ENCODE results near the gene HIGD1A.
"Not testable (repeated sequence)": the region's sequence is repeated elsewhere in the genome, so short reads cannot be mapped to it uniquely, and the experiment has no call there.

The HIGD1A gene

GRCh38 chr3:42829083-42829627, 24.9 kb upstream of the HIGD1A start:
- no peak for DNase-seq (ENCODE audit: low read depth)

GRCh38 chr3:42827654-42828053, 23.4 kb upstream of the HIGD1A start:
- DNase-seq (ENCODE audit: low read depth) = no peak

GRCh38 chr3:42827023-42827422, 22.7 kb upstream of the HIGD1A start:
- DNase-seq (ENCODE audit: low read depth) = no peak

GRCh38 chr3:42826141-42826540, 21.9 kb upstream of the HIGD1A start:
- no peak for DNase-seq (ENCODE audit: low read depth)

- DNase-seq (ENCODE audit: low read depth) = no peak
Measured at GRCh38 chr3:42823351-42823750, 19.1 kb upstream of the HIGD1A start.

- DNase-seq (ENCODE audit: low read depth) = no peak
Measured at GRCh38 chr3:42822828-42823227, 18.5 kb upstream of the HIGD1A start.

- no peak for DNase-seq (ENCODE audit: low read depth)
Measured at GRCh38 chr3:42820746-42821051, 16.4 kb upstream of the HIGD1A start.

GRCh38 chr3:42819351-42819965, 15.2 kb upstream of the HIGD1A start:
- DNase-seq (ENCODE audit: low read depth) = no peak

GRCh38 chr3:42815826-42816225, 11.5 kb upstream of the HIGD1A start:
- DNase-seq (ENCODE audit: low read depth) = no peak

GRCh38 chr3:42814914-42815507, 10.7 kb upstream of the HIGD1A start:
- no peak for DNase-seq (ENCODE audit: low read depth)

- no peak for DNase-seq (ENCODE audit: low read depth)
Measured at GRCh38 chr3:42814246-42814645, 10.0 kb upstream of the HIGD1A start.

- not testable (repeated sequence) for DNase-seq (ENCODE audit: low read depth)
Measured at GRCh38 chr3:42811118-42811883, 7.0 kb upstream of the HIGD1A start.

GRCh38 chr3:42810706-42811105, 6.4 kb upstream of the HIGD1A start:
- DNase-seq (ENCODE audit: low read depth) = not testable (repeated sequence)

- DNase-seq (ENCODE audit: low read depth) = no peak
Measured at GRCh38 chr3:42809202-42809601, 4.9 kb upstream of the HIGD1A start, which contains the start of gene ACKR2. TSS of gene ACKR2 (plus strand) at chr3:42809445. CDS start at chr3:42864503, 55,058 bp downstream.

- no peak for DNase-seq (ENCODE audit: low read depth)
Measured at GRCh38 chr3:42807929-42808328, 3.6 kb upstream of the HIGD1A start.

- no peak for DNase-seq (ENCODE audit: low read depth)
Measured at GRCh38 chr3:42805141-42805821, 991 bp upstream of the HIGD1A start.

GRCh38 chr3:42804831-42805132, 492 bp upstream of the HIGD1A start:
- no peak for DNase-seq (ENCODE audit: low read depth)

GRCh38 chr3:42803414-42804105, 730 bp downstream of the HIGD1A start:
- DNase-seq (ENCODE audit: low read depth) = no peak

- DNase-seq (ENCODE audit: low read depth) = no peak
Measured at GRCh38 chr3:42802876-42803413, 1.3 kb downstream of the HIGD1A start.

GRCh38 chr3:42801784-42802183, 2.5 kb downstream of the HIGD1A start:
- no peak for DNase-seq (ENCODE audit: low read depth)

GRCh38 chr3:42801048-42801620, 3.2 kb downstream of the HIGD1A start:
- DNase-seq (ENCODE audit: low read depth) = no peak

- no peak for DNase-seq (ENCODE audit: low read depth)
Measured at GRCh38 chr3:42800251-42800650, 4.0 kb downstream of the HIGD1A start.
